HL-60/S4 (cell line): ENCODE measurements around the gene MAP2K2.

Experiments used
- in situ Hi-C: fragments of 300-500 bp; cut with MboI; formaldehyde crosslinking; loops from 2 replicates; pipeline ENCODE4 v1.14.3; 2022; ENCODE audit warnings: low sequenced_read_pairs

MAP2K2 gene

DNA sequence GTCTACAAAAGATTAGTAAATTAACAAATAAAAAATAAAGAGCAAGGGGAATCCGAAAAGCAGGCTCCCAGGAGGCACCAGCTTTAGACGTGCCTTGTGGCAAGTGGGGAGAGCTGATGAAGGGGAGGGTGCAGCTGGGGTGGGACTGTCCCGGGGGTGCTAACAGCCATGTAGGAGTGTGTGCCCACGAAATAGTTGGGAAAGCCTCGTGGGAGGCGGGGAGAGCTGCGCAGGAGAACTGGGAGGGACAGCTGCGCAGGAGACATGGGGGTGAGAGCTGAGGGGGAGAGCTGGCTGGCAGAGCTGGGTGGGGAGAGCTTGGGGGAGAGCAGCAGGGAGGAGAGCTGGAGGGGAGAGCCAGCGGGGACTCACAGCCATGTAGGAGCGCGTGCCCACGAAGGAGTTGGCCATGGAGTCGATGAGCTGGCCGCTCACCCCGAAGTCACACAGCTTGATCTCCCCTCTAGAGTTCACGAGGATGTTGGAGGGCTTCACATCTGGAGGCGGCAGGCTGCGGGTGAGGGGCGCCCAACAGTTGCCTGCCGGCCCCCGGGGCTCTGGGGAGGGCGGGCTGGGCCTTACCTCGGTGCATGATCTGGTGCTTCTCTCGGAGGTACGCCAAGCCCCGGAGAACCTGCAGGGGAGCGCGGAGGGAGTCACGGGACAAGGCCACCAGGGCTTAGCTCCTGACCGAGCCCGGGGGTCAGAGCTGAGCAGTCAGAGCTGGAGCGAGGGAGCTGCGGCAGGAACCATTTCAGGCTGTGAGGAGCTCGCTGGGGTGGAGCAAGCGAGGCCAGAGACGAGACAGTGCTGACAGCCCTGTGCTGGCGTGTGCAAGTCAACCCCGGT, 23.1 kb downstream of the MAP2K2 start:
- in situ Hi-C loops, result no loop called here

GRCh38 chr19:4099041-4099764, 24.7 kb downstream of the MAP2K2 start:
- in situ Hi-C loops, result no loop called here

- in situ Hi-C loops, result no loop called here
These were observed 25.4 kb downstream of the MAP2K2 start for GRCh38 chr19:4098493-4098892.

- in situ Hi-C loops, result no loop called here
These were observed 26.4 kb downstream of the MAP2K2 start for GRCh38 chr19:4097501-4097900.

DNA sequence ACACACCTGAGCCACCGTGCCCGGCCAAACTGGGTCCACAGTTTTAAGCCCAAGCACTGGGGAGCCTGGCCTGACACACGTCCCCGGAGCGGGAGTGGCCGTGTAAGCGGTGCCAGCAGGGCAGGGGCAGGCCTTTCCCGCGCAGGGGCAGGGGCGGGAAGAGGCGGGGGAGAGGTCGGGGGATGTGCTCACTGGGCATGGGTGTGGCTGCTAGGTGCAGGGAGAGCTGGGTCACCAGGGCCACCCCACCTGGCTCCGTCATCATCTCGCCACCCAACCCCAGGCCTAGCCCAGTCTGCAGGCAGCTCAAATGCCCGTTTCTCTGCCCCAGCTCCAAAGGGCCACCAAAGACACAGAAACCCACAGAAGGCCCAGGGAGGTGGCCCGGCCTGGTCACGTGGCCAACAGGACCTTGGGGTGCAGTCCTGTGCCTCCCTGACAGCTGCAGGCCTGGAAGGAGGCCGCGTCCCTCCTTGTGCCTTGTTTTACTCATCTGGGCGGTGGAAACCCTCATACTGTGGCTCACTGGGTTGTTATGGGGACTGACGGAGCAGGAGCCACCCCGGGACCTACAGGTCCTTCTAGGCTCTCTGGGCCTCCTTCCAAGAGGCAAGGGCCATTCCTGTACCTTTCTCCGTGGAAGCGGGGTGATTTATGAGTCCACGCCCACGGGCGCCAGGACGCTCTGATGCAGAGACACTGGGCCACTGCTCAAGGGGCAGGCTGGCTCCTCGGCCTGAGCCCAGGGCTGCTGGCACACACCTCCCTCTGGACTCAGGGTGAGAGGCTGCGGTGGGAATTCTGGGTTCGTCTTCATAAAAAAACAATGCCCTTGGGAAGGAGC, 27.7 kb downstream of the MAP2K2 start:
- in situ Hi-C loops, result no loop called here

GRCh38 chr19:4095488-4095844, 28.5 kb downstream of the MAP2K2 start:
- in situ Hi-C loops, result no loop called here

GRCh38 chr19:4094761-4095487, 29.0 kb downstream of the MAP2K2 start:
- in situ Hi-C loops, result no loop called here

- in situ Hi-C loops, result no loop called here
These were observed 29.6 kb downstream of the MAP2K2 start for GRCh38 chr19:4094291-4094690.

GRCh38 chr19:4093643-4094175, 30.2 kb downstream of the MAP2K2 start:
- in situ Hi-C loops, result no loop called here

DNA sequence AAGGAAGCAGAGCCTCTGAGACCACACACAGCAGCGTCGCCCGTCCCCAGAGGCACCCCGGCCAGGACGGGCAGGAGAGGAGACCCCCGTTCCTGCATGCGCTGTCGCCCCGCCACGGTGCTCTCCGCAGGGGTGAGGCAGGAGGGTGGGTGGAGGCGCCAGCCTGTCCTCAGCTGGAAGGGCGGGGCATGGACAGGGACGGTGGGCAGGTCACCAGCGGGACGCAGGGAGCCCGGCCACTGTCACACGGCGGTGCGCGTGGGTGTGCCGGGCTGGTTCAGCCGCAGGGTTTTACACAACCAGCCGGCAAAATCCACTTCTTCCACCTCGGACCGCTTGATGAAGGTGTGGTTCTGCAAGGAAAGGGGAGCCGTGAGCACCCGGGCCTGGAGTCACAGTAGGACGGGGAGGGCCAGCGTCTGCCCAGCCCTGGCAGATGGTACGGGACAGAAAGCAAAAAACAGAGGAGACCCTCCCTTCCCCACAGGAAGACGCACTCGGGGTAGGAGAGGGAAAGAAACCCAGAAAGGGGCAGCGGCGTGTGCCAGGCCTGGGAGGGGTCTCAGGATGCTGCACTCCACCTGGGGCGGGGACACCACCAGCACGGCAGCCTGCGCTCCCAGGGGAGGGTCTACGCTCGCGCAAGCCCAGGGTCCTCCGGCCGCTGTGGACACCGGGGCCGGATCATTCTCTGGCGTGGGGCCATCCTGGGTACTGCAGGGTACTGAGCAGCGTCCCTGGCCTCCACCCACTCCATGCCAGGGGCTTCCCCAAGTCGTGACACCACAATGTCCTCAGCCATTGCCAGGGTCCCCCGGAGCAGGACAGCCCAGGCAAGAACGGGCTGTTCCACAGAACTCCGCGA, 33.3 kb downstream of the MAP2K2 start:
- in situ Hi-C loops, result no loop called here

DNA sequence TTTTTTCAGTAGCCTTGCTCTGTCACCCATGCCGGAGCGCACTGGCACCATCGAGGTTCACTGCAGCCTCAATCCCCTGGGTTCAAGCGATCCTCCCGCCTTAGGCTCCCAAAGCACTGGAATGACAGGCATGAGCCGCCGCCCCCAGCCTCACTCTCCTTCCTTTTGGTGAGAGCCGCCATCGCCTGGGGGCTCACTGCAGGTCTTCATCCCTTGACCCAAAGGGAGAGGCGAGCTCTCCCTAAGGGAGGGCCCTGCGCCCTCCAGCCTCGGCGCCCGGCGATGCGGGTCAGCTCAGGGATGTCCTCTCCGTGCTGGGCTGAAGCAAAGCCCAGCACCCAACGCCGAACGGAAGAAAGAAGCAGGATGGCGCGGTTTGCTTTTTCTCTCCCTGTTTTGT, 34.0 kb downstream of the MAP2K2 start:
- in situ Hi-C loops, result no loop called here

DNA sequence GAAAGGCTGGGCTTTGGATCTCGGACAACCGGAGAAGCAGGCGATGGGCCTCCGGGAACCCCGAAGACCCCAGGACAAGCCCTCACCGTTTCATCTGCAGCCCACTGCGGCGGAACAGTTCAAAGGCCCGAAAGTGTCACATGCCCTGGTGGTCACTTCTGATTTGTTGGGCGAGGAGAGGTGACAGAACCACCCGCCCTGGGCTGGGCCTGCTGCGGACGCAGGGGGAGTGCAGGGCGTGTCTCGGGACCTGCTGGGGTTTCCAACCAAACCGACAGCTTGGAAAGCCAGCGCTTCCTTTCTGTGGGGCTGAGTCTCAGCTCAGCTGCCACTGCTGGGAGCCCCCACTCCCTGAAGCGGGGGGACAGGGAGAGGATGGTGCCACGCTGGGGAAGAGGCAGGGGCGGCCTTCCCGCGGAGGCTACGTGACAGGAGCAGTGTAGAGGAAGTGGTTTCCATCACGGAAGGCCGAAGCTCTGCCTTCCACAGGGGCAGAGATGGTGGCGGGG, 34.5 kb downstream of the MAP2K2 start:
- in situ Hi-C loops, result no loop called here

DNA sequence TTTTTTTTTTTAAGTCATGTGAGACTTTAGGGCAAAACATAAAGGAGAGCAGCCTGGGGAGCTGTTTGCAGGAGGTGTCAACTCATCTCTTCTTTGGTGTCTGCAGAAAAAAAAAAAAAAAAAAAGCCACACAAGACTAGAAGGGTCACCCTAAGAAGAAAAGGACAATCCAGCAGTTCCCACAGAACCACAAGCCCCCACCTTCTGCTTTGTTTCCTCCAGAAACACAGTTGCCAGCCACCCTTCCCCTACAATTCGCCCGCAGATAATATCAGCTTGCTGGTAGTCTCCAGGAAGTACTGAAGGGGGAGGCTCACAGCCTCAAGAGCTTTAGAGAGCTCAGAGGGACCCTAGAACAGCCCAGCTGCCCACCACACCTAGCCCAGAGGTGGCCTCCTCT, 34.9 kb downstream of the MAP2K2 start:
- in situ Hi-C loops, result no loop called here

DNA sequence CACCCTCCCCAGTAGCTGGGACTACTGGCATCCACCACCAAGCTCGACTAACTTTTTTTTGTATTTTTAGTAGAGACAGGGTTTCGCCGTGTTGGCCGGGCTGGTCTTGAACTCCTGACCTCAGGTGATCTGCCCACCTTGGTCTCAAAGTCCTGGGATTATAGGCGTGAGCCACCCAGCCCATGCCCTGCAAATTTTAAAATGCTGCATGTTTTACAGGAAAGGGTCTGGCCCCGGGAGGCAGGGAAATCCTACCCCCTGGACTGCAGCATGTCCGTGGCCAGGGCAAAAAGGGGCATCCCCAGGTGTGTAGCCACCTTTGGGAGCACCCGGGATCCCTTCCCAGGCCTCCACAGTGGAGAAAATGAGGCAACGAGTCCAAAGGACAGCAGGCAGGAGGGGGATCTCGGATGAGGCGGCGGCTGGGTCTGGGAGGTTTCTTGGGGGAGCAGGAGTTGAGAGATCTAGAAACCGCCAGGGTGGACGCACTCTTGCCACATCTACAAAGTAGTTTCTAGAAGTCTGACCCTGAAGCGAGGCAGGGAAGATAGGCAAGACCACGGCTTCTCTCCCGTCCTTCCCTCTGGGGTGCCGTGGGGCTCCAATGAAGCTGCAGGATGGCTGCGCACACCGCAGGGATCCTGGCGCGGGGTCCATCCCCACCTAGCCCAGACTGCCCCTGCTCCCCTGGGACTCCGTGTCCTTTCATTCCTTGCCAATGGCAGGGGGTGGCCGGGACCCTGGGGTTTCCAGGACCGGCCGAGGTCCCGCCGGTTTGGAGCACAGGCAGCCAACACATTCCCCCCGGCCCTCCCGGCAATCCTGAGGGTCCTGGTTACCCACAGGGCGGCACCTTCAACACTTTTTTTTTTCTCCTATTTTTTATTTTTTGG, 35.9 kb downstream of the MAP2K2 start:
- in situ Hi-C loops, result no loop called here

DNA sequence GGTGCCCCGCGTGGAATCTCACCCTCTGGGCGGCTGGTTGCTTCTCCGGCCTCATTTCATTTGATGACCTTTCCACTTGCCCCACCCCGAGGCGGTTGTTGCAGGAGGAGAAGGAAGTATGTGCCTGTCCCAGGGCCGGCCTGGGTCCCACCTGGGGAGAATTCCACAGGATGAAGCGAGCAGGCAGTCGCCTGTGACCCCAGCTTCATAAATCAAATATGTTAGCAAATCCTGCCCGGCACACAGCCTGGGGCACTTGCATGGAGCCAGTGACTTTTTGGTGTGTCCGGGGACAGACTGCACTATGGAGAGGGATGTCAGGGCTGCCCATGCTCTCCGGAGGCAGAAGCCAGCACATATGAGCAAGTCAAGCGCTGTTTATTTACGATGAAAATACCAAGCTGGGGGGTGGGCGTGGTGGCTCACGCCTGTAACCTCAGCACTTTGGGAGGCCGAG, 37.5 kb downstream of the MAP2K2 start:
- in situ Hi-C loops, result no loop called here

DNA sequence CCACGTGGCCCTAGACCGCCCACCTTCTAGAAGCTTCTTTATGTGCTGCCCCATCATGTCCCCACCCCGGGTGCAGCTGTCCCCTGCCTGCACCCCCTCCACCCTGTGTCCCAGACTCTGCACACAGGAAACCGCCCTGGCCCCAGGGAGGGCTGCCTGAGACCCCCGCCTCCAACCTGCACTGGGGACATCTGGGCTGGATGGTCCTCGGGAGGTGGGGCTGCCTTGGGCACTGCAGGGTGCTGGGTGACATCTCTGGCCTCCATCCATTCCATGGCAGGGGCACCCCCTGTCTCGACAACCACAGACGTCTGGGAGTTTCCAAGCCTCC, 39.4 kb downstream of the MAP2K2 start:
- in situ Hi-C loops, result no loop called here

- in situ Hi-C loops, result no loop called here
These were observed 40.0 kb downstream of the MAP2K2 start for GRCh38 chr19:4083677-4084546.

- in situ Hi-C loops, result no loop called here
These were observed 41.8 kb downstream of the MAP2K2 start for GRCh38 chr19:4082172-4082571.
